Stimulated activated effector memory CD8-positive, alpha-beta T cell treated with anti-CD3 and anti-CD28 coated beads, Interleukin-12 subunit alpha, Interleukin-12 subunit beta, amount 100 ng/mL, for 72 hours (primary cell): ENCODE results near the gene RASGRF1.
"Not testable (repeated sequence)": the region's sequence is repeated elsewhere in the genome, so short reads cannot be mapped to it uniquely, and the experiment has no call there.

Experiments
- ATAC-seq: fragments of 150-1000 bp; cut with Tn5 transposase; 2 replicates; pipeline ENCODE4 v1.10.0; 2021
- DNase-seq, 2 donors: peaks; one replicate each; pipeline ENCODE4 v3.0.0; 2021 to 2022; ENCODE audit warnings: low spot score in 2 of 2
- H3K27ac Mint-ChIP-seq: one replicate; pipeline ENCODE4 v1.8.0; 2022; ENCODE audit warnings: mild to moderate bottlenecking, mixed read lengths
- H3K36me3 Mint-ChIP-seq: one replicate; pipeline ENCODE4 v1.8.0; 2022; ENCODE audit warnings: mild to moderate bottlenecking, mixed read lengths
- H3K4me1 Mint-ChIP-seq: one replicate; pipeline ENCODE4 v1.8.0; 2022; ENCODE audit warnings: mixed read lengths
- H3K4me3 Mint-ChIP-seq: one replicate; pipeline ENCODE4 v1.8.0; 2022; ENCODE audit warnings: mild to moderate bottlenecking, mixed read lengths
- H3K9me3 Mint-ChIP-seq: one replicate; pipeline ENCODE4 v1.8.0; 2022; ENCODE audit warnings: mixed read lengths

Gene RASGRF1

DNA sequence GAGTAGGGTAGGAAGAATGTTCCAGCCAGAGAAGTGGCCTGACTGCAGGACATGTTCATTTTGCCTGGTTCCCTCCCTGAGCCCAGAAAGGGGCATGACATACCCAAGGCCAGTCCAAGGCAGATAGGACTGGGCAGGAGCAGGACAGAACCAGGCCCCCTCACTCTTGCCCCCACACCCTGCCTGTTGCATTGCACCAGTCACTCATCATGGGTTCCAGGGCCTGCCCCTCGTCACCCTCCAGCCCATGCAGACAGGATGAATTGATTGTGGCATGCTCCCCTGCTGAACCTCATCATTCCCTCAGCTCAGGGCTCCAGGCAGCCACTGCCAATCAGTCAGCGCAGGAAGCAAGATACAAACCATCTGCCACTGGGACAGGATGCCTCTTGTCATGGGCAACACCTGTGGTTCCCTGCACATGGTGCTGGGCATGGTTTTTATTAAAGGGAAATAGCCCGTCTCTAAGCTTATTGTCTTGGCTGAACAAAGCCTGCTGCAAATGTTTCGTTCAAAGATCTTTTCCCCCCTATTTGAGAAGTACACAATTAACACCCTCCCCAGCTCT lies 48.9 kb downstream of the RASGRF1 start:
- H3K36me3 Mint-ChIP-seq: no peaks in the 10 kb centered on the region
- DNase-seq (no peak), ATAC-seq (no peak)
- no peak overlapping the region for H3K4me3 Mint-ChIP-seq
- H3K4me1 Mint-ChIP-seq: no peaks in the 10 kb centered on the region
- no peak overlapping the region for H3K27ac Mint-ChIP-seq
- H3K9me3 Mint-ChIP-seq: peaks cover 4% of the 10 kb centered on the region

DNA sequence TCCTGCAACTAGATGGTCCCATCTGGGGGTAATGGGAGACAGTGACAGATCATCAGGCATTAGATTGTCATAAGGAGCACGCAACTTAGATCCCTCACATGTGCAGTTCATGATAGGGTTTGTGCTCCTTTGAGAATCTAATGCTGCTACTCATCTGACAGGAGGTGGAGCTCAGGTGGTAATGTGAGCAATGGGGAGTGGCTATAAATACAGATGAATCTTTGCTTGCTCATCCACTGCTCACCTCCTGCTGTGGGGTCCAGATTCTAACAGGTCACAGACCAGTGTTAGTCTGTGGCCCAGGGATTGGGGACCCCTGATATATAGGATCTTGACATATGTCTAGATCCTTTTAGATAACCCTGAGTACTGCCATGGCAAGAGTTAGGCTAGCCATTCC lies 52.7 kb downstream of the RASGRF1 start:
- Mint-ChIP-seq H3K4me3 (no peak overlapping the region), H3K27ac (no peak overlapping the region), H3K4me1 (no peaks in the 10 kb centered on the region), H3K36me3 (no peaks in the 10 kb centered on the region), H3K9me3 (no peaks in the 10 kb centered on the region)
- DNase-seq (no peak), ATAC-seq (no peak)

DNA sequence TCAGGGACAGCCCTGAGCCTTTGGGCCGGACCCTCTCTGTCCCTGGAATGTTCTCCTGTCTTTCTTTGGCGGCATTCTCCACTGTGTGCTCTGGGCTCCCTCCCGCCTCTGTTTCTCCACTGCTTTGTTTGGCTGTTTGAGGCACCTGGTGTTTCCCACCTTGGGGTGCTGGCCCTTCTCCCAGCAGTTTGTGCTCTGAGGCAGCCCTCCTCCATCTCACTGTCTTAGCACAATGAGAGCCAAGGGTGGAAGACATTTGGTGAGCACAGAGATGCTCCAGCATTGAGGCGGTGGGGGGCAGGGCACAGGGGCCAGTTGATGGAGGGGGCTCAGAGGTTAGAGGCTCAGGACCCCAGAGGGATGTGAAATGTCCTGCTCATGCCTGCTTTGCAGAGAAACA lies 54.3 kb downstream of the RASGRF1 start:
- DNase-seq (no peak), ATAC-seq (no peak)
- H3K36me3 Mint-ChIP-seq: no peaks in the 10 kb centered on the region
- H3K4me3 Mint-ChIP-seq: no peak overlapping the region
- no peaks in the 10 kb centered on the region for H3K9me3 Mint-ChIP-seq
- no peak overlapping the region for H3K27ac Mint-ChIP-seq
- H3K4me1 Mint-ChIP-seq: no peaks in the 10 kb centered on the region

DNA sequence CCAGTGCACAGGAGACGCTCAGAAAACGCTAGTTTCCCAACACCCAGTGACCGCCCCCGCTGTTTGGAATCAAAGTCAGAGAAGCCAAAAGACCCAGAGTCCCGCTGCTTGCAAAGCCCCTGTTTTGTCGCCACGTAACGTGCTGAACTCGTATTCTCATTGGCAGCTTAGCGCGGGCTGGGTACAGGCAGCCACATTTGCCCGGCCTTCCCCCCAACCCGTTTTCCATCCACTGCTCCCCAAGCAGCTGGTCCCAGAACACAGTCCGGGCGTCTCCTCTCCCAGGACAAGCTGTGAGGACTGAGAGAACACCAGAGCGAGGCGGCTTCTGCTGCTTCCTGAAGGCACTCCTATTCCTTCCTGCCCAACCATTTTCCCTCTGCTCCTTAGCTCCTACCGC lies 54.8 kb downstream of the RASGRF1 start:
- ATAC-seq (no peak), DNase-seq (no peak)
- no peaks in the 10 kb centered on the region for H3K36me3 Mint-ChIP-seq
- no peak overlapping the region for H3K4me3 Mint-ChIP-seq
- no peak overlapping the region for H3K27ac Mint-ChIP-seq
- H3K9me3 Mint-ChIP-seq: no peaks in the 10 kb centered on the region
- H3K4me1 Mint-ChIP-seq: no peaks in the 10 kb centered on the region

DNA sequence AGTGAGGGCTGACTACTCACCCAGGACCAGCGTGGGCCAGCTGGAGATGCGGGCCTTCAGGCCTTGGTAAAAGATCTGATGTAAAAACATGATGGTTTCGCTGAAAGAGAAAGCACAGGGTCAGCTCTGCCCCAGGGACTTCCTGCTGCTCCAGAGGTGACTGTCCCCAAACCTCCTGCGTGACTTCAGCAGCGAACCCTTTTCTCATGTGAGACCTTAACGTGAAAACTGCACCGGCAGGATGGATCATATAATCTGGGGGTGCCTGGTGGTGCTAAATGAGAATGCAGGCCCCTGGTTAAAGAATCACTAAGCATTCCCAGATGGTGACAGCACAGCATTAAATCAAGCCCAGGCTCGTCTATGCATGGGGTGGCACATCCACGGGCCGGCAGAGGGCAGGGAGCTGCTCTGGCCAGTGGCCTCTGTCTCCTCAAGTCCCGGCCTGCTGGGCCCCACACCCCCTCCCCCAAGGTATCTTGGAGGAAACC lies 55.4 kb downstream of the RASGRF1 start:
- H3K9me3 Mint-ChIP-seq: no peaks in the 10 kb centered on the region
- H3K4me1 Mint-ChIP-seq: no peaks in the 10 kb centered on the region
- ATAC-seq: no peak
- H3K36me3 Mint-ChIP-seq: no peaks in the 10 kb centered on the region
- no peak for DNase-seq
- H3K27ac Mint-ChIP-seq: no peak overlapping the region
- H3K4me3 Mint-ChIP-seq: no peak overlapping the region

DNA sequence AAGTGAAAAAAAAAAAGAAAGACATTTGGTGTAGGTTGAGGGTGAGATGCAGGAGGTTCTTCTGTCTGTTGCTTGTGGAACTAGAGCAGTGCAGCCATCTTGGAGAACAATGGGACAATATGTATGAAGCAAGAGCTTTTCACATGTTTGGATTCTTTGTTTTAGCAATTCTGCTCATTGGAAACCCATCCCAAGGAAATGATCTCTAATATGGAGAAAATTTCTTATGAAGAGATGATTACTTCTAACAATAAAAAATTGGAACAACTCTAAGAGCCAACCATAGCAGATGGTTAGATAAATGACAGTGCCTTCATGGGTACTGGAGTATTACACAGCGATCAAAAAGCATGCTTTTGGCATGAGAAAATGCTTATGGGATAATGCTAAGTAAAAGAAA lies 56.3 kb downstream of the RASGRF1 start:
- H3K4me1 Mint-ChIP-seq: no peaks in the 10 kb centered on the region
- no peak for ATAC-seq
- no peak overlapping the region for H3K27ac Mint-ChIP-seq
- DNase-seq: no peak
- H3K4me3 Mint-ChIP-seq: no peak overlapping the region
- H3K36me3 Mint-ChIP-seq: no peaks in the 10 kb centered on the region
- H3K9me3 Mint-ChIP-seq: no peaks in the 10 kb centered on the region

DNA sequence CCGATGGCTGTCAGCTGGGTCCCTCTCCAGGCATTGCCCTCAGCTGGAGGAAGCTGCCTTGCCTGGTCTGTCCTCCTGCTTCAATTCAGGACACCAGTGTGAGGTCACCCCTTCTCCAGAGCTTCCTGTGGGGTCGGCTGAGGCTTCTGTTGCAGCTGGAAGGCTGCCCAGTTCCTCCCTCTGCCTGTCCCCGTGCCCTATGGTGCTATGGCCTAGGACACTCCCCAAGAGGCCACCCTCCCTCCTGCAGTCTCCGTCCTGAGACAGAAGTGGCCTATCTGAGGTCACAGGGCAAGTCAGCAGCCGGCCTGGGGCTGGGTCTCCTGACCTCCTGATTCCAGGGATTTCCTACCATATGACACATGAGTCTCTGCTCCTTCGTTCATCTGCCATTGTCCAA lies 57.9 kb downstream of the RASGRF1 start:
- Mint-ChIP-seq H3K4me3 (no peak overlapping the region), H3K4me1 (no peaks in the 10 kb centered on the region), H3K36me3 (no peaks in the 10 kb centered on the region), H3K9me3 (no peaks in the 10 kb centered on the region), H3K27ac (no peak overlapping the region)
- ATAC-seq (no peak), DNase-seq (no peak)

DNA sequence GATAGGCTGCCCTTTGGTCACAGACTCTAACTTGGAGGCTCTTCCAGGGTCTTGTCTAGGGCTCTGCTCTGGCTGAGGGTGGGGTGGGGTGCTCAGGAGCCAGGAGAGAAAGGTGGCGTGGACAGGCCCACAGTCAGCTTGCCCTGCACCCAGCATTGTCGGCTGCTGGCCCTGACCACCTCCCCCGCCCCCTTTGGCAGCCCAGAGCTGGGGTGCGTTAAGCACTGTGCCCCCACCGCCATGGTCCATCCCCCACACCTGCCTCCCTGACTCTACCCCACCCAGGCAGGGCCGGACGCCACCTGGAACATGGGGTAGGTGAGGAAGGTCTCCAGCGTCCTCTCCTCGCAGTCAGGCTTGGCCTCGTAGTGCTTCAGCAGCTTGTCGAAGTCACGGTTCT lies 58.8 kb downstream of the RASGRF1 start:
- no peaks in the 10 kb centered on the region for H3K36me3 Mint-ChIP-seq
- H3K4me3 Mint-ChIP-seq: no peak overlapping the region
- no peaks in the 10 kb centered on the region for H3K9me3 Mint-ChIP-seq
- DNase-seq (no peak), ATAC-seq (peak; percentile 5)
- no peaks in the 10 kb centered on the region for H3K4me1 Mint-ChIP-seq
- no peak overlapping the region for H3K27ac Mint-ChIP-seq

DNA sequence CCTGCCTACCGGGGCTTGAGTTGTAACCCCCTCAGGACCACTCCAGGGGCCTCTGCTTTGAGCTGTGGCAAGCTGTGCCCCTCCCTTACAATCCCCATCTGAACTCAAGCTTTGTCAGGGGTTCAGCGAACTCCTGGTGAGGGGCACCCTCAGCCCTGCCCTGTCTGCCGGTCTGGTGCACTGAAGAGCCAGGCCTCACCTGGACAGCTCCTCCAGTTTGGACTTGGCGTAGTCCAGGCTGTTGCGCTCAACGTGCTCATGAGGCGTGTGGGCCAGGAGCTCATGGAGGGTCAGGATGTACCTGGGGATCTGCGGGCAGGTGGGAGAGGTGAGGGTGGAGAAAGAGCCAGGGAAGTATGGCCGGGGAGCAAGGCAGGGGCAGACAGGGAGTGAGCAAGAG lies 59.4 kb downstream of the RASGRF1 start:
- Mint-ChIP-seq H3K27ac (no peak overlapping the region), H3K36me3 (no peaks in the 10 kb centered on the region), H3K4me1 (no peaks in the 10 kb centered on the region), H3K4me3 (no peak overlapping the region), H3K9me3 (no peaks in the 10 kb centered on the region)
- peak; percentile 4 for ATAC-seq
- no peak for DNase-seq

DNA sequence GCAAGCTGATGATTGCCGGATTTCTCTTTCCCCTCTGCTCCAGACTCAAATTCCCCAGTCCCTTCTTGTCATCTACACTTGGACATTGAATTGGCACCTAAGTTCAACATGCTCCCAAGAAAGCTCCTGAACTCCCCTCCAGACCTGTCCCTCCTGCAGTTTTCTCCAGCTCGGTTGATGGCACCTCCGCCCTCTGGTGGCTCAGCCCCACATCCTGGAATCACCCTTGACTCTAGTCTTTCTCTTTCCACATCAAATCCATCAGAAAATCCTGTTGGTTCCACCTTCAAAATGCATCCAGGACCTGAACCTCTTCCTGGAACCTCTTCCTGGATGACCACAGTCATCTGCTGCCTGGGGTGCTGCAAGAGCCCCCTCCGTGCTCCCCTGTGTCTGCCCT lies 60.1 kb downstream of the RASGRF1 start:
- Mint-ChIP-seq H3K9me3 (no peaks in the 10 kb centered on the region), H3K4me3 (no peak overlapping the region), H3K27ac (no peak overlapping the region), H3K4me1 (no peaks in the 10 kb centered on the region), H3K36me3 (no peaks in the 10 kb centered on the region)
- no peak for ATAC-seq
- no peak for DNase-seq

DNA sequence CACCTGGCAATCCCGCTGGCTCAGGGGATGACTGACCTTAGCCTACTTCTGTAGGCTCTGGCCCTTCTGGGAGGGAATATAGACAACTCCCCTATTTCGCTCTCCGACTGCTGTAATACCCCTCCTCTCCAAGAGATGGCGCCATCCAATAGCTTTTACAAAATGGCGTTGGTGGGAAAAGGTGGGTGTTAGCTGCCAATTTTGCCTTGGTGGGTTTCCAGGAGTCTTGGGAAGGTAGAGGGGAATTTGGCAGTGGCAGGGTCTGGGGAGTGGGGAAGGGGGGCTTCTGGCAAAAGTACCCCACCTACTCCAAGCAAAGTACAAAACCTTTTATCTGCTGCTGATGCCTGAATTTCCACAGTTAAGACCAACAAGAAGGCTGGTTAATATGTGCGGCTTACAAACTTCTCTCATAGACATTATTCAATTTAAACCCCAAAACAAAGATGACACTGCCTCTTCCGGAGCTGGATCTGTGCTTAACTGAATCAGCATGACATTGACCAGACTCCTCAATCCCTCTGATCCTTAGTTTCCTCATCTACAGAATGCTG lies 62.1 kb downstream of the RASGRF1 start:
- Mint-ChIP-seq H3K36me3 (no peaks in the 10 kb centered on the region), H3K4me3 (no peak overlapping the region), H3K27ac (no peak overlapping the region), H3K4me1 (no peaks in the 10 kb centered on the region), H3K9me3 (no peaks in the 10 kb centered on the region)
- DNase-seq (peak; percentile 23 to 71), ATAC-seq (no peak)

DNA sequence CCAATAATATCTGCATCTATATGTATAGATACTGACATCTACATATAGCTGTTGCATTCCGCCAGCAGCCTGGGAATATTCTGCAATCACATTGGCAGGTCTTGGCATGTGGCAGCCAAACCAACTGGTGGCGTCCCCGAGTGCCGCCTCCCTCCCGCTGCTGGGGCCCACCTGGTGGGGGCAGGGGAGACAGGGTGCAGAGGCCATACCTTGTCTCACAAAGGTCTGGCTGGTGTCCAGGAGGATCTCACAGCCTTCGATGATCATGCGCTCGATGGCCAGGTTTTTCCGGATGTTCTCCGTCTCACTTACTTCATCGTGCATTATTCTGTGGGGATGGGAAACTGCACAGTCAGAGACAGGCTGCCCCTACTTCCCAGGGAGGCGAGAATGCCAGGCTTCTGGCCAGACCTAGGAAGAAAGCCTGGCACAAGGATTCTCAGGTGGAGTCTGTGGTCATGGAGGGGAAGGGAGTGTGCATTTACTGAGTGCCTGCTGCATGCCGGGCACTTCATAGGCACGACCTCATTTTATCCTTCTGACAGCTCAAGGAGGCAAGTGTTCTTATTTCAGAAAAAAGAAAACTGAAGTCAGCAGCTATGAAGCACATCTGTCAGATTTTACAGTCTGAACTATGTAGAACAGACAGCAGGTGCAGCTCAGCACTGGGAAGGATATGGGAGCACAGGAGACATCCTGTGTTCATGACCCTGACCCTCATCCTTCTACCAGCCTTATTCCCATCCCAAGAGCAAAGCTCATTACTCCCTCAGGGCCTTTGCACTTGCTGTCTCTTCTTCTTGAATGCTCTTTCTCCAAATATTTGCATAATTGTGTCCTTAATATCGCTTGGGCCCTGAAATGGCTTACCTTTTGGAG lies 62.8 kb downstream of the RASGRF1 start:
- H3K36me3 Mint-ChIP-seq: no peaks in the 10 kb centered on the region
- H3K4me1 Mint-ChIP-seq: no peaks in the 10 kb centered on the region
- ATAC-seq: no peak

DNA sequence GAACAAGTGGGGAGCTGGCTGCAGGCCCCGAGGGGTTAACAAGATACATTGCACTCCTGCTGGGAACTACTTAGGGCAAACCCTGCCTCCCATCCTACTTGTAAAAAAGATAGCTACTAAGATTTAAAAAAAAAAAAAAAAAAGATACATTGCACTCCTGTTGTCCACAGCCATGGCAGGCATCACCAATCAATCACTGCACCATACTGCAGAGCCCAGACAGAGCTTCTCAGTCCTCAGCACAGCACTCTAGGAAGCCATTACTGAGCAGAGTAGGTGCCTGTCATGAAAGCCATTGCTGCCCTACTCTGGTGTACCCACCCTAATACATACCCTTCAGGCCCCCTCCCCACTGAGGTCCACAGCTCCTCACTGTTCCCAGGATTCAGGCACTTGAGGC lies 64.8 kb downstream of the RASGRF1 start:
- Mint-ChIP-seq H3K4me1 (no peaks in the 10 kb centered on the region), H3K36me3 (no peaks in the 10 kb centered on the region), H3K9me3 (no peaks in the 10 kb centered on the region), H3K4me3 (no peak overlapping the region), H3K27ac (no peak overlapping the region)
- no peak for ATAC-seq
- DNase-seq: no peak

More for the DNA sequence above, 62.8 kb downstream of the RASGRF1 start:
- Mint-ChIP-seq H3K4me3 (no peak overlapping the region), H3K27ac (no peak overlapping the region), H3K9me3 (no peaks in the 10 kb centered on the region)
- DNase-seq: no peak

DNA sequence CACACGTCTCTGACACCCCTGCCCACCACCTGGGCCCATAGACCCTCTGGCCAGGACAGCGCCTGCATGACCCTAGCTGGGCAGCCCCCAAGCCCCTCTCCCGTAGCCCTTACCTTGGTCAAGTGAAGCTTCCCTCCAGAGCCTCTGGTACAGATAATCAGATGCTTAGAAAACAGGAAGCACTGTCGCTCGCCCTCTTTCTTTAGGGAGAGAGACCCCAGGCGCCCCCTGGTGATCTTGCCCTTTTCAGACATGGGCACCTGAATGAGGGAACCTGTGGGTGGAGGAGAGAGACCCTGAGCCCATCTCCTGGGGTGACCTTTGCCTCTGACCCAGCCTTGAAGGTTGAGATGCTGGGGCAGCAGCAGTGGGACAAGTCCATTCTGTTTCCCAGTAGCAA lies 65.4 kb downstream of the RASGRF1 start:
- DNase-seq: no peak
- Mint-ChIP-seq H3K27ac (no peak overlapping the region), H3K4me3 (no peak overlapping the region), H3K9me3 (no peaks in the 10 kb centered on the region), H3K36me3 (no peaks in the 10 kb centered on the region), H3K4me1 (no peaks in the 10 kb centered on the region)
- no peak for ATAC-seq

DNA sequence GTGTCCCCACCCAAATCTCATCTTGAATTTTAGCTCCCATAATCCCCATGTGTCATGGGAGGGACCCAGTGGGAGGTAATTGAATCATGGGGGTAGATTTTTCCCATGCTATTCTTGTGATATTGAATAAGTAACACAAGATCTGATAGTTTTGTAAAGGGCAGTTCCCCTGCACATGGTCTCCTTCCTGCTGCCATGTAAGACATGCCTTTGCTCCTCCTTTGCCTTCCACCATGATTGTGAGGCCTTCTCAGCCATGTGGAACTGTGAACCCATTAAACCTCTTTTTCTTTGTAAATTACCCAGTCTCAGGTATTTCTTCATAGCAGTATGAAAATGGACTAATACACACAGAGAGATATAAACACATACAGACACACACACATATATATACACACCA lies 66.1 kb downstream of the RASGRF1 start:
- not testable (repeated sequence) for DNase-seq, H3K4me3 Mint-ChIP-seq, H3K36me3 Mint-ChIP-seq, H3K27ac Mint-ChIP-seq, H3K4me1 Mint-ChIP-seq, H3K9me3 Mint-ChIP-seq, ATAC-seq

DNA sequence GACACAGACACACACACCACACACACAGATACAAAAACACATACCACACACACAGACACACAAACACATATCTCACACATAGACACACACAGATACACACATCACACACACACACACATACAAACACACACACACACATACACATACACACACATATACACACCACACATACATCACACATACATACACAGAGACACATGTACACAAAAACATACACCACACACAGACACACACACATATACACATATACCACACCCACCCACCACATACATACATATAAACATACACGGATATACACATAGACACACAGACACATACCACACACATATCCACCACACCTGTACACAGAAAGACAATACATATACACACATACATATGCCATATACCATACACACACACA lies 66.7 kb downstream of the RASGRF1 start:
- Mint-ChIP-seq H3K9me3 (no peaks in the 10 kb centered on the region), H3K27ac (no peak overlapping the region), H3K4me3 (no peak overlapping the region), H3K36me3 (no peaks in the 10 kb centered on the region), H3K4me1 (no peaks in the 10 kb centered on the region)
- ATAC-seq (no peak), DNase-seq (no peak)
